ENCODE results near the gene SLX9.

SLX9 gene

DNA sequence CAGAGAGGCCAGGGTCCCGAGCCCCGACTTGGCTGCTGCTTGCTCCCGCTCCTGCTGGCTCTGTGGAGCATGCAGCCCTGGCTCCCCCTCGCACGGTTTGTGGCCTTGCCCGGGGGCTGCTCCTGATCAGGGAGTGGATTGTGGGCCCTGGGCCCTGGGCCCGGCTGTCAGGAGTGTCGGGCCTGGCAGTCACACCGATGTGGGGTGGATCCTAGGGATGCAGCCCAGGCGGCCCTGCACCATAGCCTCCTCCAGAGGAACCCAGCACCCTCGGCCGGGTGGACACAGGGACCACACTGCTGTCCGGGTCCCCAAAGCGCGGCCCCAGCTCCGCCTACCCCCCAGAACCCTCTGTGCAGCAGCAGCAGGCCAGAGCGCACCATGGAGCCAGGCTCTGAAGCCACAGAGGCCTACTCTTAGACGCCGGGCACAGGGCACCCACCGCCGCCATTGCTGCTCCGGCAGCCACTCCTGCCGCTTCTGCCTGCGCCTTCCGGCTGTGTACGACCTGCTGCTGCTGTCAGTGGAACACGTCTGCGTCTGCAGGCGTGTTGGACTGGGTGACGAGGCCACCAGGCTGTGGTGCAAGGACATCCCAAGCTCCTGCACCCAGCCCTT, 9.4 kb downstream of the SLX9 start:
- no peak for DNase-seq

- DNase-seq: peak; percentile 87
Observed at GRCh38 chr21:44949779-44950198, 10.0 kb downstream of the SLX9 start.

GRCh38 chr21:44950351-44950750, 10.5 kb downstream of the SLX9 start:
- no peak for DNase-seq

DNA sequence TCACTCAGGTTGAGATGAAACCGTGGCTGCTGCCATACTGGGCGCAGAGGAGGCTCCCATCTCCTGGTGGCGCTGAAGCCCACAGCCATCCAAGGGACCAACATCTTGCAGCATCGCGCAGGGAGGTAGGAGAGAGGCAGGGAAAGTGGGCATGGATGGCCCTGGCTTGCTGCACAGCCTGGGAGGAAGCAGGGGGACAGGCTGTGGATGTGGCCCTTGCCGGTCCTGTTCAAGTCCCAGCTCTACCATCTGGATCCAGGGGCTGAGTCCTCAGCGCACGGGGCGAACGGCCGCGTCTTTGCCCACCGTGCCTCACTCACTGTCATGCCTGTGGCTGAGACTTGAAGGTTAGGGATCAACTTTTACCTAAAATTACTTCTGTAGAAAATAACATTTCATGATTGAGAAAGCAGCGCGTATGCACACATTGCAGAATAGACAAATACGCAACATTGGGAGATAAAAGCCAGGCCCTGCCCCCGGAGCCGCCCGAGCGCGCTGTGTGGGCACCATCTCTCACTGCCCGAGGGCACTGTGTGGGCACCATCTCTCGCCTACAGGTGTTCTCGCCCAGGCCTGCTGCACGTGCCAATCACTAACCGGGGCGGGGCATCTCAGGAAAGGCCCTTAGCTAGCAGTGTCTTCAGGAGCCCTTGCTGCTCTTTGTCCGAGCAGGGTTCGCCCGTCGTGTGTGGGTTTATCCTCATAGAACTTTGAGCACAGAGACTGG, 11.5 kb downstream of the SLX9 start:
- DNase-seq: no peak

DNA sequence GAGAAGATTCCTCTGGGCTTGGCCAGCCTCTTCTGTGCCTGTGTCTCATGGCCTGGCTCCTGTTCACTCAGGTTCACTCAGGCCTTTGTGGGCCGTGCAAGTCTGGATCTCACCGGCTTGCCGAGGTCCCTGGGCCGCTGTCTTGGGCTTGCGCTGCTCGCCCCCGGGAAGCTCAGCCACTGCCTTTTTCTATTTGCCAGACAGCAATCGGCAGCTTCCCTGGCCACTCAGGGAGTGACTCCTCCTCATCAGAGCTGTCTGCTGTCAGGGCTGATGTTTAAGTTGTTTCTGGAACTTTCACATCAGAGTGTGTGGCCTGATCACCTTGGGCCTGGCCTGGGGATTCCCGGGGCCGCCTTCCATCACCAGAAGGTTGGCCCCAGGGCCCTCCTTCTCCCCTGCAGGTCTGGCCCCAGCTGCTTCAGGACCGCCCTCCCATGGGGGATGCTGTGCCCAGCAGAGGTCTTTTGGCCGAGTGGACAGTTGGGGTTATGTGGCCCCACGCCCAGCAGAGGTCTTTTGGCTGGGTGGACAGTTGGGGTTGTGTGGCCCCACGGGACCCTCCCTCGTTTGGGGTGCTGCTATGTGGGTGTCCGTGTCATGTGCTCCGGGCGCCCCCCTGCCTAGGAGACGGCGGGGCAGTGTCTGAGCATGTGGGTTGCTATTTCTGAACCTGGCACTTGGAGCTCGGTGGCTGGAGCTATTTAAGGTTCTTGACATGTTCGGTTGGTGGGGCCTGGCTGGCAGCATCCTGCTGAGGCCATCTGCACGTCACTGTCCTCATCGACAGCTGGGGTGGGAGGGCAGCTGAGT, 12.5 kb downstream of the SLX9 start:
- DNase-seq: no peak

DNA sequence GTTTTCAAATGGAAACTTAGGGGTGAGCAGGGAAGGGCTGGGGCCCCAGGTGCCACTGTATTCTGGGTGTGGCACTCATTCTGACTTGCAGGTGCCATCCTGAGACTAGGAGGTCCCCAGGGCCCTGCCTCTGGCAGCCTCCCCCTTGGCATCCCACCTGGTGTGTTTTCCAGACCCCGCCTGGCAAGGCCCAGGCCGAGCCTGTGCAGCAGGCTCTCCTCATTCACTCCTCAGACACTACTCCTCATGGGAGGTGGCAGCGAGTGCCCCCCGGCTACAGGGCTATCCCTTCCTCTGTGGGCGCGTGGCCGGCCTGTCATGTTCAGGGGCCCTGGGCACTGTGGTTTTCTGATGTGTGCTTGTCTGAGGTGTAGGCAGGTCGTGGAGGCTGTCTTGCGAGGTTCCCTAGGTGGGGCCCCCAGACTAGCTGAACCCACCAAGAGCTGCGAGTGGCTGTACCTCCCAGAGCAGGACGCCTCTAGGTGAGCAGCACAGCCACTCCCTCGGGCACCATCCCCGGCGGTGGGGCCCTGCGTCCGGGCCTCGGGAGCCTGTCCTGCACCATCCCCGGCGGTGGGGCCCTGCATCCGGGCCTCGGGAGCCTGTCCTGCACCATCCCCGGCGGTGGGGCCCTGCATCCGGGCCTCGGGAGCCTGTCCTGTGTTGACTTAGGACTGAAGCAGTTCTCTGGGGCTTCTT, 13.2 kb downstream of the SLX9 start:
- no peak for DNase-seq

DNA sequence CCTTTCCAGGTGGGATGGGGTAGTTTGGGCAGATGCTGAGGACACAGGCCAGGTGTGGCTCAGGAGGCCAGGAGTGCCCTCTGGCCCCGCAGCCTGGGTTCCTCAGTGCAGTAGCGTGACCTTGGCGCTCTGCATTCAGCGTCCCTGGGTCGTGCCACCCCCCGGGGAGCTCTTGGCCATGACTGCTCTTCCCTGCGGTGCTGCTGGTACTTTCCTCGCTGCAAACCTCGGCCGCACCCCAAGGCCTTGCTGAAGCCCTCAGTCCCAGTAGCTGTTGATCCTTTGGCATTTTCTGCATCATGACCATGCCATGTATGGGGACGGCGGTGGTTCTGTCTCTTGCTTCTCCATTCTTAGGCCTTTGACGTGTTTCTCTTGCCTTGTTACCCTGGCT, 13.8 kb downstream of the SLX9 start:
- no peak for DNase-seq

DNA sequence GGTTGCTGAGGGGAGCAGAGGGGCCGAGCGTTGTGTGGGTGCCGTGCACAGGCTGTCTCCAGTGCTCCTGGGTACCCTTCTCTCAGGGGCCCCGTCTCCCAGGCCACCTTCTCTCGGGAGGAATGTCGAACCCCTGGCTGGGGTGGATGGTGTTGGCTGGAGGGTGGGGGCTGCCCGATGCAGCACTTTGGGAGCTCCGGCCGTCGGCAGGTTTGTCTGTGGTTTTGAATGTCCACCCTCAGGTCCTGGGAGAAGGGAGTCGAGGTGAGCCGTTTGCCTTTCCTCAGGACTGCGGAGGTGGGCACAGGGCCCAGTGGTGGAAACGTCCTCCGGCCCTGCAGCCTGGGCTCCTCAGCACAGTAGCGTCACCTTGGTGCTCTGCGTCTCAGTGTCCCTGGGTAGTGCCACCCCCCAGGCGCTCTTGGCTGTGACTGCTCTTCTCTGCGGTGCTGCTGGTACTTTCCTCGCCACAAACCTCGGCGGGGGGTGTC, 14.5 kb downstream of the SLX9 start:
- no peak for DNase-seq

DNA sequence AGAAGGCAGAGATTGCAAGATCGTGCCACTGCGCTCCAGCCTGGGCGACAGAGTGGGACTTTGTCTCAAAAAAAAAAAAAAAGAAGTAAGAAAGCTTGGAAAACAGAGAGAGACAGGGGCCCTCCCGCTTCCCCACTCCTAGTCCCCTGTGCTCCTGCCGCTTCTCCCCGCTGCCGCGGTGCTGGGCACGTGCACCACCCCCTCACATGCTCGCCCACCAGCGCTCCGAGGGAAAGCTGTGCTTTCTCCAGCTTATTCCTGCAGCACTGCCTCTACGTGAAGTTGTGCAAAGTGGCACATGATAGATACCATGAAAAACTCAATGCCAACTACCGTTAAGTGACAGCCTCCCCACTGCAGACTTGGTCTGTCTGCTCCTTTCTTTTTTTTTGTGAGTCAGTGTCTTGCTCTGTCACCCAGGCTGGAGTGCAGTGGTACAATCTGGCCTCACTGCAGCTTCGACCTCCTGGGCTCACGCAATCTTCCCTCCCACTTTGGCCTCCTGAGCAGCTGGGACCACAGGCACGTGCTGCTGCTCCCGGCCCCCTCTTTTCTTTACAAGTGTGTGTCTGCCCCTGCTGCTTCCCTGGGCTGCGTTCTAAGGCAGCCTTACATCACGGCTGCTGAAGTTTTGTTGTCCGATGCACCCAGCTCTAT, 15.4 kb downstream of the SLX9 start:
- DNase-seq: peak; percentile 65

DNA sequence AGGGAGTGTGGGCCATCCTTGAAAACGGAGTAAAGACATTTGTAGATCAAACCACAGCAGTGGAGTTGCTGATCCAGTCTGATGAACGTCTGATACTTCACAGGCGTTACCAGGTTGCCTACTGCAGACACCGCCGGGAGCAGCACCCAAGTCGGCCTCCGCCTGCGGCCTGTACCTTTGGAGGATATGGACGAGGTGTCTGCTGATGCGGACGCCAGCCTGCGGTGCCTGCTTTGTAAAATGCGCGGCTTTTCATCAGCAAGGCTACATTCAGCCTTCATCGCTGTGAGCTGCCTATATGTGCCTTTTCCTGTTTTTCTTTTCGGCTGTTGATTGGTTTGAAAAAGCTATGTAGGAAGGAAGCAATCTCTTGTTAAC, 16.0 kb downstream of the SLX9 start:
- no peak for DNase-seq

GRCh38 chr21:44956356-44957046, 16.7 kb downstream of the SLX9 start:
- DNase-seq: no peak

DNA sequence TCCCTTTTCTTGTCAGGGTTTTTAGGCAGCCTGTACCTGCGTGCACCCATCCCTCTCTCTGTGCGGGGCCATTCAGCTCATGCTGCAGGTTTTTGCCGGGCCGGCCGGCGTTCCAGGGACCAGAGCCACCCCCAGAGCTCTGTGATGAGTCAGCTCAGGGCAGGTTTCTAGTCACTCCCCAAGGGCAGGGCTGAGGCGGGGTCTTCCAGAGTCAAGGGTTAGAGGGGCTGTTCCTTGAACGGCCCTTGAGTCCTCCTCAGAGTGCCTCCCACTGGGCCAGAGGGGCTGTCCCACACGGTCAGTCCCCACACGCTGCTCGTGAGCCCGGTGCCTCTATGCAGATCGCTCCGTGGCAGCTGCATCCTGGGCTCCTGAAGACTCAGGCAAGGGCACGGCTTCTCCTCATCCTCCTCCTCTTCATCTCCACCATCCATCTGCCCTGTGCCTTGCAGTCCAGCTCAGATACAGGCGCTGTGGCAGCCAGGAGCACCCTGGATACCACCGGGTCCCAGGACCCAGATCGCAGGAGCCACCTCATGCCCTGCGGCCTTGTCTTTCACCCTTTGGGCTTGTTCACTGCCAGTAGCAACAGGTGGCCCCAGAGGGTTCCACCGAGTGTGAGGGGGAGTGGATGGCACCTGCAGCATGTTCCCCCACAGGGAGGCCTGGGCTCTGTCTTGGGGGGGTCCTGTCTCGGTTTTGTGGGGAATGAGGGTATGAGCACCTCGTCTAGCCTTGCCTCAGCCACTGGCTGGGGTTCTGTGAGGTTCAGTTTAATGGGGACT, 17.4 kb downstream of the SLX9 start:
- no peak for DNase-seq

- DNase-seq: no peak
Observed at GRCh38 chr21:44957901-44958451, 18.1 kb downstream of the SLX9 start.

DNA sequence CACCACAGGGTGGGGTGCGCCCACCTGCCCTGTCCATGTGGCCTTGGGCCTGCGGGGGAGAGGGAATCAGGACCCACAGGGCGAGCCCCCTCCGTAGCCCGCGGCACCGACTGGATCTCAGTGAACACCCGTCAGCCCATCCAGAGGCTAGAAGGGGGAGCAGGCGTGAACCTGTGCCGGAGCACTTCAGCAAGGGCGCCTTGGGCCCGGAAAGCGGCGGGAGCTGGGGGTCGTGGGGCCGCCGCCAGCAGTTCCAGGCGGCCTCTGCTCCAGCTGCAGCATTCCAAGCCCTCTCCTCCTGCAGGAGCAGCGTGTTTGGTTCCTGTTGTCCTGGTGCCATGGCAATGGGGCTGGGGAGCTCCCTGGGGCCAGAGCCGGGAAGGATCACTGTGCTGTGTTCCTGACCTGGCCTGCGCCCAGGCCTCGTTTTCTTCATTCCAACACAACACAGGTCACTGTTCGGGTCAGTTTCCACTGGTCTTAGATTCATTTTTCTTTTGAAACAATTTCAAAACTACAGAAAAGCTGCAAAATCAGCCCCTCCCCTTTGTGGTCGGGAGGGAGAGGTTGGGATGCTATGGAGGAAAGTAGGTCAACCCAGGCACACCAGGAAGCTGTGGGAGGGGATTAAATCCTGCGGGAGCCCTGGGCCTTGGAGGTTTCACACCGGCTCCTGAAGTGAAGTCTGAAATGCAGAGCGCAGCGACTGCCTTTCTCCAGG, 18.8 kb downstream of the SLX9 start:
- DNase-seq: peak; percentile 95

- DNase-seq: no peak
Observed at GRCh38 chr21:44959376-44960091, 19.7 kb downstream of the SLX9 start.

- no peak for DNase-seq
Observed at GRCh38 chr21:44960141-44961092, 20.6 kb downstream of the SLX9 start.

- no peak for DNase-seq
Observed at GRCh38 chr21:44962403-44962966, 22.7 kb downstream of the SLX9 start.

GRCh38 chr21:44964381-44964780, 24.6 kb downstream of the SLX9 start:
- DNase-seq: no peak
